Smooth muscle cell (in vitro differentiated cells): ENCODE data around the gene GPR3. TPM values are rescaled to one million over a fixed set of nuclear protein-coding genes. Genes with fewer than 3 reads are reported as not detected.
"Not testable (repeated sequence)": the region's sequence is repeated elsewhere in the genome, so short reads cannot be mapped to it uniquely, and the experiment has no call there.

Source experiments
- DNase-seq: peaks from one replicate; lab custom pipeline; 2025; ENCODE audit not compliant: unreplicated experiment; lab: John Stamatoyannopoulos, UW
- H2AFZ ChIP-seq: fragments of 200-600 bp; sonication (generic); 2 replicates; pipeline ENCODE4 v1.6.0; 2016; ENCODE audit warnings: antibody characterized with exemption, low read depth, mild to moderate bottlenecking
- H3F3A ChIP-seq: fragments of 200-600 bp; sonication (generic); 2 replicates; pipeline ENCODE4 v1.6.0; 2017; ENCODE audit warnings: antibody characterized with exemption, low read depth
- H3K27ac ChIP-seq: fragments of 200-600 bp; sonication (generic); 2 replicates; pipeline ENCODE4 v1.5.1; 2016; ENCODE audit warnings: low read depth, mild to moderate bottlenecking
- H3K27me3 ChIP-seq: fragments of 200-600 bp; sonication (generic); 2 replicates; pipeline ENCODE4 v1.6.1; 2016; ENCODE audit warnings: low read depth, mild to moderate bottlenecking
- H3K36me3 ChIP-seq: fragments of 200-600 bp; sonication (generic); 2 replicates; pipeline ENCODE4 v1.5.1; 2016; ENCODE audit warnings: low read depth
- H3K4me1 ChIP-seq: fragments of 200-600 bp; sonication (generic); 2 replicates; pipeline ENCODE4 v1.5.1; 2016; ENCODE audit warnings: low read depth
- H3K4me2 ChIP-seq: fragments of 200-600 bp; sonication (generic); 2 replicates; pipeline ENCODE4 v1.6.0; 2016; ENCODE audit warnings: mild to moderate bottlenecking
- H3K4me3 ChIP-seq: fragments of 200-600 bp; sonication (generic); 2 replicates; pipeline ENCODE4 v1.5.1; 2016; ENCODE audit warnings: mild to moderate bottlenecking
- H3K79me2 ChIP-seq: fragments of 200-600 bp; sonication (generic); 2 replicates; pipeline ENCODE4 v1.6.0; 2016; ENCODE audit warnings: low read depth, mild to moderate bottlenecking
- H3K9ac ChIP-seq: fragments of 200-600 bp; sonication (generic); 2 replicates; pipeline ENCODE4 v1.6.0; 2016; ENCODE audit warnings: low read depth
- H3K9me3 ChIP-seq: fragments of 200-600 bp; sonication (generic); replicated peaks from 2 replicates; pipeline ENCODE4 v1.5.1; 2016; ENCODE audit warnings: low read depth
- H4K20me1 ChIP-seq: fragments of 200-600 bp; sonication (generic); 2 replicates; pipeline ENCODE4 v1.6.0; 2016; ENCODE audit warnings: low read depth
- WGBS: methylation state at CpG from one replicate; pipeline ENCODE4 v1.1.7; 2016; ENCODE audit warnings: low lambda C conversion rate; 5-methylcytosine and 5-hydroxymethylcytosine counted together
- polyA plus RNA-seq: library from polyadenylated mRNA; unstranded; fragments of >200 nt; fragmentation: Nextera tagmentation; extraction: Ambion mirVana; gene quantifications from 2 replicates; pipeline ENCODE4 v1.2.1, GENCODE V29; 2016
- total RNA-seq: library from RNA; depleted of rRNA; stranded (reverse); fragments of >200 nt; gene quantifications from 2 replicates; pipeline ENCODE4 v1.2.3, GENCODE V29; 2014
- TF ChIP-seq, protein P1 (sequence below): fragments of 200-600 bp; sonication (generic); IDR thresholded peaks from 2 replicates; pipeline ENCODE4 v1.5.1; 2017; ENCODE audit warnings: borderline replicate concordance, mild to moderate bottlenecking, antibody characterized with exemption; ENCODE audit not compliant: insufficient read depth, poor library complexity, severe bottlenecking

GPR3 gene
- total and polyA plus RNA-seq, 2 experiments from 2014 or later, result 2.7 to 4.0 TPM

DNA sequence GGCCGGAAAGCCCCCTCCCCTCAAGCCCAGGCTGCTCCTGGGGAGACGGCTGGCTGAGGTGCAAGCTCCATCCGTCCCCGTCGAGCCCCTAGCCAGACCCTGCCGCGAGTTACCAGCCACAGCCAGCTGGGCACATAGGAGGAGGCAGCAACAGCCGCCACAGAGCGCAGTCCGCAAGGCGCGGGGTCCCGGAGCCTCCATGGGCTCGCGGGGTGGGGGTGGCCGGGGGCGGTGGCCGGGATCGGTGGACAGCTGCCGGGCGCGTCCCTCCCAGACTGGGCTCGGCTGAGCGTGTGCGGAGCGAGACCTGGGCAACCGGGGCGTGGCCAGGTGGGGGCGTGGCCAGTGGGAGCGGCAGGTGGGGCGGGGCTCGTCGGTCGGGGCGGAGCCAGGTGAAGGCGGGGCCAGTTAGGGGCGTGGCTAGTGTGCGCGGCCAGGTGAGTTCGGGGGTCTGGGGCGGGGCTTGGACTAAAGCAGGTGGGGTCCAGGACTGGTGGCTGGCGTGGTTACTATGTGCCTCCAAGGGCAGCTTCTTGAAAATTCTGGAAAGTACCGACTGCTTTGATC lies 9.3 kb upstream of the GPR3 start, which contains the start of gene CD164L2:
Gene CD164L2, minus strand, starts transcription at position 295 of the 567 bp plus-strand sequence. Its CDS starts 94 bp downstream, at position 201.
- Histone ChIP-seq H3K4me3 (peak within 1 kb of the TSS; percentile 32), H2AFZ (no peak within 1 kb of the TSS), H4K20me1 (no peaks in the 10 kb centered on the region), H3F3A (no peaks in the 10 kb centered on the region), H3K9me3 (no peaks in the 10 kb centered on the region), H3K4me2 (peak within 1 kb of the TSS; percentile 77), H3K9ac (no peak within 1 kb of the TSS), H3K27me3 (no peaks in the 10 kb centered on the region), H3K4me1 (no peaks in the 10 kb centered on the region), H3K36me3 (no peaks in the 10 kb centered on the region), H3K27ac (no peak within 1 kb of the TSS), H3K79me2 (no peaks in the 10 kb centered on the region)
- TF ChIP-seq, protein P1, sequence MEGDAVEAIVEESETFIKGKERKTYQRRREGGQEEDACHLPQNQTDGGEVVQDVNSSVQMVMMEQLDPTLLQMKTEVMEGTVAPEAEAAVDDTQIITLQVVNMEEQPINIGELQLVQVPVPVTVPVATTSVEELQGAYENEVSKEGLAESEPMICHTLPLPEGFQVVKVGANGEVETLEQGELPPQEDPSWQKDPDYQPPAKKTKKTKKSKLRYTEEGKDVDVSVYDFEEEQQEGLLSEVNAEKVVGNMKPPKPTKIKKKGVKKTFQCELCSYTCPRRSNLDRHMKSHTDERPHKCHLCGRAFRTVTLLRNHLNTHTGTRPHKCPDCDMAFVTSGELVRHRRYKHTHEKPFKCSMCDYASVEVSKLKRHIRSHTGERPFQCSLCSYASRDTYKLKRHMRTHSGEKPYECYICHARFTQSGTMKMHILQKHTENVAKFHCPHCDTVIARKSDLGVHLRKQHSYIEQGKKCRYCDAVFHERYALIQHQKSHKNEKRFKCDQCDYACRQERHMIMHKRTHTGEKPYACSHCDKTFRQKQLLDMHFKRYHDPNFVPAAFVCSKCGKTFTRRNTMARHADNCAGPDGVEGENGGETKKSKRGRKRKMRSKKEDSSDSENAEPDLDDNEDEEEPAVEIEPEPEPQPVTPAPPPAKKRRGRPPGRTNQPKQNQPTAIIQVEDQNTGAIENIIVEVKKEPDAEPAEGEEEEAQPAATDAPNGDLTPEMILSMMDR, result no peak
- 7% methylated on average over 42 of the region's 43 CpGs for WGBS
- DNase-seq, result no peak

DNA sequence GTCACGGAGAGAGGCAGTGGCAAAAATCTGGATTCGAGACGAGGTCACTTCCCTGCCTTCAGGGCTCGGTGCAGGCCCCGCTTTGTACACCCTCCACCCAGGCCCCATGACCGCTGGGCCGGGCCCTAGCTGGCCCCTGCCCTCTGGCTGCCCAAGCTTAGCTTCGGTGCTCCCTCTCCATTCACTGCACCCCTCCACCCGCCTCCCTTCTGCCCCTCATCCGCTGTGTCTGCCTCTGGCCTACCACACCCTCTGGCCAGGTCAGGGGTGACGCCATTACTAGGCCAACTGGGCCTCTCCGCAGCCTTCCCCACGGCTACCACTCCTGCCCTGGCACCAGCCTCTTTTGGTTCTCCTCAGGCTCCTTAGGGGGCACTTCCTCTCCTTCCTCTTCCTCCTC lies 8.8 kb upstream of the GPR3 start:
- Histone ChIP-seq H3K9me3 (no peaks in the 10 kb centered on the region), H4K20me1 (no peaks in the 10 kb centered on the region), H2AFZ (no peak overlapping the region), H3K36me3 (no peaks in the 10 kb centered on the region), H3K4me3 (no peak overlapping the region), H3F3A (no peaks in the 10 kb centered on the region), H3K27me3 (no peaks in the 10 kb centered on the region), H3K9ac (no peak overlapping the region), H3K4me2 (no peak overlapping the region), H3K27ac (no peak overlapping the region), H3K79me2 (no peaks in the 10 kb centered on the region), H3K4me1 (no peaks in the 10 kb centered on the region)
- TF ChIP-seq, protein P1, result no peak
- DNase-seq, result no peak
- 90% methylated on average over 12 of the region's 13 CpGs for WGBS

GRCh38 chr1:27384797-27385196 lies 7.6 kb upstream of the GPR3 start:
- not testable (repeated sequence) for H3K4me1 ChIP-seq
- 89% methylated on average over 3 of the region's 3 CpGs for WGBS

GRCh38 chr1:27388337-27389005 lies 4.0 kb upstream of the GPR3 start:
- DNase-seq, result no peak
- Histone ChIP-seq H3K27ac (no peak overlapping the region), H3K79me2 (no peaks in the 10 kb centered on the region), H3F3A (no peaks in the 10 kb centered on the region), H3K4me3 (no peak overlapping the region), H3K36me3 (no peaks in the 10 kb centered on the region), H3K4me1 (peaks cover 4% of the 10 kb centered on the region), H3K9me3 (no peaks in the 10 kb centered on the region), H4K20me1 (no peaks in the 10 kb centered on the region), H2AFZ (no peak overlapping the region), H3K4me2 (no peak overlapping the region), H3K9ac (no peak overlapping the region), H3K27me3 (no peaks in the 10 kb centered on the region)
- WGBS, result 41% methylated on average over 5 of the region's 5 CpGs
- TF ChIP-seq, protein P1, result peak; percentile 92

More at GRCh38 chr1:27384797-27385196, 7.6 kb upstream of the GPR3 start:
- H3K4me3 ChIP-seq, DNase-seq, H2AFZ ChIP-seq, H3K79me2 ChIP-seq, H3F3A ChIP-seq, H3K27ac ChIP-seq, H3K4me2 ChIP-seq, H4K20me1 ChIP-seq, H3K36me3 ChIP-seq, H3K9ac ChIP-seq, H3K27me3 ChIP-seq, H3K9me3 ChIP-seq: not testable (repeated sequence)
